Omental fat pad (tissue), 4 donors: Measurements from ENCODE around the gene ATP1B4. TPM values are rescaled to one million over a fixed set of nuclear protein-coding genes. Genes with fewer than 3 reads are reported as not detected.

Experiments used
- ATAC-seq: fragments of 150-250 bp; one replicate; pipeline ENCODE4 v1.9.1; 2016; ENCODE audit warnings: mild to moderate bottlenecking, moderate library complexity; ENCODE audit not compliant: low FRiP score
- DNase-seq: peaks from one replicate; pipeline ENCODE4 v3.0.0-alpha.2; 2019; ENCODE audit warnings: low spot score
- total RNA-seq, 4 donors: library from RNA; depleted of rRNA; stranded (reverse); fragments of >200 nt; gene quantifications; one replicate each; pipeline ENCODE4 v1.1.0, GENCODE V29; 2016
- TF ChIP-seq, protein P1 (sequence below), 3 donors: fragments of 450-650 bp; IDR thresholded peaks; one replicate each; pipeline ENCODE4 v1.5.1; 2016 to 2017; ENCODE audit warnings: antibody characterized with exemption in 3 of 3, mild to moderate bottlenecking in 3 of 3, moderate library complexity in 2 of 3

The ATP1B4 gene
- not detected for total RNA-seq

DNA sequence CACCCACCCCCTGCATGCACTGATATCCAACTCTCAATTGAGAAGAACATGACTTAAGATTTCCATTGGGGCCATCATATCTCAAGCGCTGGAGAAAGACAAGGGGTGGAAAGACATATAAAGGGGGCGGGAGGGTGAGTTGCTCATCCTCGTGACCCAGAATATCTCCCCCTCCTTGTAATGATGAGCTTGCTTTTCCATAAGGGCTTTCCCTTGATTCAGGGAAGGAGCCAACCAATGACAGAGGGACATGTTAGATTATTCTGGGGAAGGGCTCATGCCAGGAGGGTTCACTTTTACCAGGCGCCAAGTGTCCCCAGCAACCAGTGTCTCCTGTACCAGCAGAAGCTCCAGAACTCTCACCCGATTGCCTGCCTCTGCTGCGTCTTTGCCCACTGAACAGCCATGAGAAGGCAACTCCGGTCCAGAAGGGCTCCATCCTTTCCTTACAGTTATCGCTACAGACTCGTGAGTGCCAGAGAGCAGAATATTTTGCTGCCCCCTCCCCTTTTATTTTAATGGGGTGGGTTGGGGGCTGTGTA is at the start of gene ATP1B4:
Gene ATP1B4 (plus strand): TSS at position 326 of the 542 bp plus-strand sequence. CDS start 80 bp downstream, at position 406.
- DNase-seq (no peak), ATAC-seq (no peak)
- TF ChIP-seq, protein P1, sequence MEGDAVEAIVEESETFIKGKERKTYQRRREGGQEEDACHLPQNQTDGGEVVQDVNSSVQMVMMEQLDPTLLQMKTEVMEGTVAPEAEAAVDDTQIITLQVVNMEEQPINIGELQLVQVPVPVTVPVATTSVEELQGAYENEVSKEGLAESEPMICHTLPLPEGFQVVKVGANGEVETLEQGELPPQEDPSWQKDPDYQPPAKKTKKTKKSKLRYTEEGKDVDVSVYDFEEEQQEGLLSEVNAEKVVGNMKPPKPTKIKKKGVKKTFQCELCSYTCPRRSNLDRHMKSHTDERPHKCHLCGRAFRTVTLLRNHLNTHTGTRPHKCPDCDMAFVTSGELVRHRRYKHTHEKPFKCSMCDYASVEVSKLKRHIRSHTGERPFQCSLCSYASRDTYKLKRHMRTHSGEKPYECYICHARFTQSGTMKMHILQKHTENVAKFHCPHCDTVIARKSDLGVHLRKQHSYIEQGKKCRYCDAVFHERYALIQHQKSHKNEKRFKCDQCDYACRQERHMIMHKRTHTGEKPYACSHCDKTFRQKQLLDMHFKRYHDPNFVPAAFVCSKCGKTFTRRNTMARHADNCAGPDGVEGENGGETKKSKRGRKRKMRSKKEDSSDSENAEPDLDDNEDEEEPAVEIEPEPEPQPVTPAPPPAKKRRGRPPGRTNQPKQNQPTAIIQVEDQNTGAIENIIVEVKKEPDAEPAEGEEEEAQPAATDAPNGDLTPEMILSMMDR (IDR thresholded peaks at IDR 0.05) = no peak

DNA sequence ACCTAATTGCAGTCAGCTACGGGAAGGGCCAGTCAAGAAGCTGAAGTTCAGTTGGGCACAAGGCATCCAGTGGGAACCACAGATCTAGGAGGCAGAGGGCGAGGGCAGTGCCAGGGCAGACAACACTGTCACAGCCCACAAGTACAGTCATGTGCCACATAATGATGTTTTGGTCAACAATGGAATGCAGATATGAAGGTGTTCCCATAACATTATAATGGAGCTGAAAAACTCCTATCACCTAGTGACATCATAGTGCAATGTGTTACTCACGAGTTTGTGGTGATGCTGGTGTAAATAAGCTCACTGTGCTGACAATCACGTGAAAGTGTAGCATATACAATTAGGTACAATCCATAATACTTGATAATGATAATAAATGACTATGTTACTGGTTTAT is 46.1 kb upstream of the ATP1B4 start:
- TF ChIP-seq, protein P1 (IDR thresholded peaks at IDR 0.05) = no peak
- ATAC-seq (no peak), DNase-seq (no peak)

DNA sequence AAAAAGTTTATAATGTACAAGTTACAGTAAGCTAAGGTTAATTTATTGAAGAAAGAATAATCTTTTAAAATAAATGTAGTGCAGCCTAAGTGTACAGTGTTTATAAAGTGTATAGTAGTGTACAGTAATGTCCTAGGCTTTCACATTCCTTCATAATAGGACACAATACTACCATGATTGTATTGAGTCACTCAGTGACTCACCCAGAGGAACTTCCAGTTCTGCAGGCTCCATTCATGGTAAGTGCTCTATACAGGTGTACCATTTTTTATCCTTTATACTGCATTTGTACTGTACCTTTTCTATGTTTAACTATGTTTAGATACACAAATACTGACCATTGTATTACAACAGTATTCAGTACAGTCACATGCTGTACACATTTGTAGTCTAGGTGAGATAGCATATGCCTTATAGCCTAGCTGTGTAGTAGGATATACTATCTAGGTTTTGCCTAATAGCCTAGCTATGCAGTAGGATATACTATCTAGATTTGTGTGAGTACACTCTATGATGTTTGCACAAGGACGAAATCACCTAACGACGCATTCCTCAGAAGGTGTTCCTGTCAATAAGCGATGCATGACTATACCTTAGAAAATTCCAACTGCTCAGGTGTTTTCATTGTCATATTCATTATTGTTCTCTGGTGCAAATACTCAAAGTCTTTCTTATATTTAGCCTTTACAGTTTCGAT is 45.2 kb upstream of the ATP1B4 start:
- TF ChIP-seq, protein P1 (IDR thresholded peaks at IDR 0.05) = no peak
- ATAC-seq (no peak), DNase-seq (no peak)

DNA sequence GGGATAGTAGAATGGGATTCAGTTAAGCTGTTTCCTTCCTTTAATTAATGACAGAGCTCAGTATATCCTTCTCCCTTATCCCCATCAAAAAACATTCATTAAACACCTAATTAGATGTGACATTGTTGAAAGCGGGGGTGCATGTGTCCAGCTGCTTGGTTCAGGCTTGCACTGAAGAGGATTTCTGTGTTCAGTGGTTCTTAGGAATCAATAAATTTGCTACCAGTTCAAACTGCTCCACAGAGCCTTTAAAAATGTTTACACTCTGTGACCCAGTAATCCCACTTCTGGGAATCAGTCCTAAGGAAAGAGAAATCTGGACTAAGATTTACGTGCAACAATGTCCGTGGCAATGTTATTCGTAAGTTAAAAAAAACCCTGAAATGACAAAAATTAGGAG is 43.5 kb upstream of the ATP1B4 start:
- ATAC-seq = no peak
- TF ChIP-seq, protein P1 (IDR thresholded peaks at IDR 0.05) = no peak
- DNase-seq = no peak

DNA sequence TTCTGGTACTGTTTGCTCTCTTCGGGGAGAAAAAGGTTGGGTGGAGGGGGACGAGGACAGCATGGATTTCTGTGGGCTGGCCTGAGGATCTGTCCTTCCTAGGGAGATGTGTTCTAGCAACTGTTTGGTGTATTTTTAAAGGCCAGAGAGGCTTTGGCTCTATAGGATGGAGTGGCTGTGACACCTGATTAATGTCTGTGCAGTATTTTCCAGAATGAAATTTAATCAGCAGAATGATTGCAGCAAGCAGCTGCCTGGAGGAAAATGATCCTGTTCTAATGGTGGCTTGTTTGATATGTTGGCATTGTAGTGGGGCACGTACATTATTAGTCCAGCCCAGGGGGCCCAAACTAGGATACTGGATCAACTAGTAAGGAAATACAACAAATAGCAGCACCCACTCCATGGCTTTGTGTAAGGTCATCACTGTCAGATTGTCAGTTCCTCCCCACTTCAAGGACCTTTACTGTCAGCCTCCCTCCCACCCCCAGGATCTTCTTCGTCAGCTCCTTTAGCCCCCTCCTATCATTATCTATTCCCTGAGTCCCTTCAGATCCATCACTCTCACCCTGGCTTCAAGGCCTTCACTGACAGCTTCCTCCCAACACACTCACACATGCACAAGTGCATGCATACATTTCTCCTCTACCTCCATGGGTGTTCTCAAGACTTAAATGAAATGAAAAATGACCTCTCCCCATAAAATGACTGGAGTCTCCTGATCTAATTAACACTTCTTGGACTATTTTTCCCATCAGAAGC is 40.2 kb upstream of the ATP1B4 start:
- ATAC-seq = no peak
- TF ChIP-seq, protein P1 (IDR thresholded peaks at IDR 0.05) = no peak
- no peak for DNase-seq

DNA sequence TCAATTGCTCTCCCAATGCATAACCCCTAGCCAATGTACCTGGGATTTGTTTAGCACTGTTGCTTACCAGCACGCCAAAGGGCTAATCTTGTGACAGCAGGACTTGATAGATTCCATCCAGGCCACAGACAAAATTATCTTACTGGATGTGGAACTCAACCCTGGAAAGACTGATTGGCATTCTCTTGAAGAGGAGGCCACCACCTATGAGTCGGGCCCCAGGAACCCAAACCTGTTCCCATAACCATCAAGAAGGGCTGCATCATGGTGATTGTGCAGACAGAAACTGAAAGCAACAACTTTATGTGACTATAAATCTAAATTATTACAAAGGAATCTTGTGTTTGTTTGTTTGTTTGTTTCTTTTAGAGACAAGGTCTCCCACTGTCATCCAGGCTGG is 30.8 kb upstream of the ATP1B4 start:
- ATAC-seq = no peak
- DNase-seq = no peak
- TF ChIP-seq, protein P1 (IDR thresholded peaks at IDR 0.05) = no peak
